ENCODE results near the gene CYB5D1. TPM values are rescaled to one million over a fixed set of nuclear protein-coding genes. Genes with fewer than 3 reads are reported as not detected.

Gene CYB5D1
- total RNA-seq, 4 donors from 2014 or later: 3.1 to 17.6 (median 16.2) TPM

GRCh38 chr17:7833795-7834541 lies 23.8 kb upstream of the CYB5D1 start, which contains the start of gene KDM6B:
KDM6B (plus strand) TSS chr17:7834217; CDS start chr17:7845555, 11,338 bp downstream.
- no peaks in the 10 kb centered on the region for H3K27me3 ChIP-seq
- H3K4me3 ChIP-seq: peak within 1 kb of the TSS; percentile 61 to 76
- TF ChIP-seq POLR2A (IDR thresholded peaks at IDR 0.05): peak; percentile 42 to 59
- TF ChIP-seq, protein P1, sequence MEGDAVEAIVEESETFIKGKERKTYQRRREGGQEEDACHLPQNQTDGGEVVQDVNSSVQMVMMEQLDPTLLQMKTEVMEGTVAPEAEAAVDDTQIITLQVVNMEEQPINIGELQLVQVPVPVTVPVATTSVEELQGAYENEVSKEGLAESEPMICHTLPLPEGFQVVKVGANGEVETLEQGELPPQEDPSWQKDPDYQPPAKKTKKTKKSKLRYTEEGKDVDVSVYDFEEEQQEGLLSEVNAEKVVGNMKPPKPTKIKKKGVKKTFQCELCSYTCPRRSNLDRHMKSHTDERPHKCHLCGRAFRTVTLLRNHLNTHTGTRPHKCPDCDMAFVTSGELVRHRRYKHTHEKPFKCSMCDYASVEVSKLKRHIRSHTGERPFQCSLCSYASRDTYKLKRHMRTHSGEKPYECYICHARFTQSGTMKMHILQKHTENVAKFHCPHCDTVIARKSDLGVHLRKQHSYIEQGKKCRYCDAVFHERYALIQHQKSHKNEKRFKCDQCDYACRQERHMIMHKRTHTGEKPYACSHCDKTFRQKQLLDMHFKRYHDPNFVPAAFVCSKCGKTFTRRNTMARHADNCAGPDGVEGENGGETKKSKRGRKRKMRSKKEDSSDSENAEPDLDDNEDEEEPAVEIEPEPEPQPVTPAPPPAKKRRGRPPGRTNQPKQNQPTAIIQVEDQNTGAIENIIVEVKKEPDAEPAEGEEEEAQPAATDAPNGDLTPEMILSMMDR (IDR thresholded peaks at IDR 0.05): peak in 1 of 4 experiments; percentile 27
- intact Hi-C loops (cut with DNase I; ENCODE audit: low total_unique reads): no loop called here
- peak within 1 kb of the TSS; percentile 93 to 98 for H3K27ac ChIP-seq
- DNase-seq: peak; percentile 92 to 95
- no peaks in the 10 kb centered on the region for H3K9me3 ChIP-seq
- H3K36me3 ChIP-seq: no peaks in the 10 kb centered on the region
- peaks cover 8 to 9% of the 10 kb centered on the region in 2 donors for H3K4me1 ChIP-seq

GRCh38 chr17:7834542-7834956 lies 23.3 kb upstream of the CYB5D1 start:
- peak; percentile 73 to 75 for DNase-seq

GRCh38 chr17:7834957-7835813 lies 22.6 kb upstream of the CYB5D1 start:
- peak overlapping the region; percentile 93 to 98 for H3K27ac ChIP-seq
- peak; percentile 85 to 93 for TF ChIP-seq POLR2A (IDR thresholded peaks at IDR 0.05)
- TF ChIP-seq, protein P1 (IDR thresholded peaks at IDR 0.05): peak; percentile 77 to 91 (median 88)
- H3K4me1 ChIP-seq: peaks cover 8 to 10% of the 10 kb centered on the region in 2 donors
- intact Hi-C loops (cut with DNase I; ENCODE audit: low total_unique reads): no loop called here
- no peaks in the 10 kb centered on the region for H3K36me3 ChIP-seq
- H3K4me3 ChIP-seq: peak overlapping the region; percentile 61 to 76
- DNase-seq: peak; percentile 98
- H3K9me3 ChIP-seq: no peaks in the 10 kb centered on the region
- no peaks in the 10 kb centered on the region for H3K27me3 ChIP-seq

More at GRCh38 chr17:7834542-7834956, 23.3 kb upstream of the CYB5D1 start:
- H3K4me1 ChIP-seq: peaks cover 8 to 10% of the 10 kb centered on the region in 2 donors
- no peaks in the 10 kb centered on the region for H3K27me3 ChIP-seq
- no peaks in the 10 kb centered on the region for H3K36me3 ChIP-seq
- H3K9me3 ChIP-seq: no peaks in the 10 kb centered on the region
- no peak for TF ChIP-seq POLR2A (IDR thresholded peaks at IDR 0.05)
- TF ChIP-seq, protein P1 (IDR thresholded peaks at IDR 0.05): no peak
- peak overlapping the region; percentile 61 to 76 for H3K4me3 ChIP-seq
- intact Hi-C loops (cut with DNase I; ENCODE audit: low total_unique reads): no loop called here
- peak overlapping the region; percentile 93 to 98 for H3K27ac ChIP-seq

DNA sequence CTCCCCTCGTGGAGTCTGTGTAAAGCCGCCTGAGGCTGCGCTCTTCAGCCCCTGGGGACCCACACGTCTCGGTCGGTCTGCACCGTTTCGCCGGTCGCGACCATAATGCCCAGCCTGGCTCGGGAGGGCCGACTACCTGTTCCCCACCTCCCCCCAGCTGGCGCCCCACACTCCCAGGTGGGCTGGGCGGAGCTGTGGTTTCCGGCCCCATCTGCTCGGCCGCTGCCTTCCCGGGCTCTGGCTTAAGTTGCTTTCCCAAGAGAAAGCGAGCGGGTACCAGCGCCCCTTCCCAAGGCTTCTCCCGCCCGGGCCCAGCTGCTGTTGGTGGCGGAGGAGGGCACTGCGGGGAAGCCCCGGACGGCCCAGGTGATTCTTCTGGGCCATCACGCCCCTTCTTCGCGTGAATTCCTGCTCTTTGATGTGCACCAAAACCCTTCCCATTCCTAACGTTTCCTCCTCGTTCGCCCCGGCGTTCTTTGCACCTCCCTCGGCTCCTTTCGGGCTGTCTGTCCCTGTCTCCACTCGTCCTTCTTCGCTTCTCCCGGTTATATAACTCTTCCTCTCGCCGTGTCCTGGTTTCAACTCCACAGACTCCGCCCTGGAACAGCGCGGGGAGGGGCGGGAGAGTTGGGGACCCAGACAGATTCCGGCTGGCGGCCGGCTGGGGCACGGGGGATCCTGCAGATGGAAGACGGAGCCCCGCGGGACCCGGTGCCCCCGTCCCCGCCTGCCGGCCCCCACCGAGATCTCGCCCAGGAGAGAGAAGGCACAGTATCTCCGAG lies 21.8 kb upstream of the CYB5D1 start:
- Histone ChIP-seq H3K9me3 (no peaks in the 10 kb centered on the region), H3K4me3 (peak overlapping the region; percentile 61 to 76), H3K36me3 (no peaks in the 10 kb centered on the region), H3K4me1 (peaks cover 8 to 10% of the 10 kb centered on the region in 2 donors), H3K27me3 (no peaks in the 10 kb centered on the region), H3K27ac (peak overlapping the region; percentile 93 to 98)
- TF ChIP-seq, protein P1 (IDR thresholded peaks at IDR 0.05): peak in 1 of 4 experiments; percentile 2
- peak in 1 of 2 donors; percentile 44 for TF ChIP-seq POLR2A (IDR thresholded peaks at IDR 0.05)
- intact Hi-C loops (cut with DNase I; ENCODE audit: low total_unique reads): no loop called here
- DNase-seq: peak in 1 of 2 donors; percentile 79
